Measurements from ENCODE around the gene ADRM1. TPM values are rescaled to one million over a fixed set of nuclear protein-coding genes. Genes with fewer than 3 reads are reported as not detected.

Gene ADRM1
- total and polyA plus RNA-seq, 2 of the 4 experiments (the other 2 are of a cell fraction), result 103 to 149 TPM

- Histone ChIP-seq H3K4me3 (ENCODE audit: insufficient read depth, low read depth, low read length) (no peak overlapping the region), H3K56ac (ENCODE audit: extremely low read depth, insufficient read depth, low read length) (no peak overlapping the region), H3K27ac (ENCODE audit: insufficient read depth, low read length) (no peak overlapping the region), H2AK9ac (replicated peaks; ENCODE audit: low read depth, low read length, poor library complexity) (no peak overlapping the region), H3K79me1 (ENCODE audit: low read depth in 1 of 2, low read length in 2 of 2) (no peaks in the 10 kb centered on the region), H3K23ac (ENCODE audit: low read depth, low read length) (no peak overlapping the region), H3K4me1 (ENCODE audit: control insufficient read depth, insufficient read depth, low read length) (no peaks in the 10 kb centered on the region), H4K91ac (ENCODE audit: insufficient read depth, low read depth, low read length) (no peak overlapping the region), H2BK20ac (ENCODE audit: low read depth, low read length) (no peak overlapping the region), H3K27me3 (ENCODE audit: control insufficient read depth, insufficient read depth, low read length) (no peaks in the 10 kb centered on the region), H4K5ac (ENCODE audit: low read depth, low read length) (no peak overlapping the region), H2AFZ (replicated peaks; ENCODE audit: low read length, poor library complexity) (no peak overlapping the region), H4K8ac (ENCODE audit: low read depth in 2 of 2, low read length in 2 of 2) (no peak overlapping the region), H2AK5ac (ENCODE audit: low read depth, low read length) (no peak overlapping the region), H2BK120ac (ENCODE audit: low read depth, low read length) (no peak overlapping the region), H2BK5ac (ENCODE audit: low read depth, low read length, poor library complexity, severe bottlenecking) (no peak overlapping the region), H3K9ac (ENCODE audit: low read depth, low read length) (no peak overlapping the region), H3K4ac (ENCODE audit: low read depth, low read length) (no peak overlapping the region), H3K18ac (ENCODE audit: low read depth, low read length) (no peak overlapping the region), H4K20me1 (ENCODE audit: insufficient read depth, low read length) (peaks cover 3% of the 10 kb centered on the region), H3K36me3 (ENCODE audit: control insufficient read depth, insufficient read depth, low read length) (peaks cover 62% of the 10 kb centered on the region), H3K14ac (replicated peaks; ENCODE audit: low read depth, low read length) (no peak overlapping the region), H3K4me2 (ENCODE audit: low read depth, low read length) (no peak overlapping the region), H2BK15ac (ENCODE audit: low read depth, low read length) (no peak overlapping the region), H3K9me1 (ENCODE audit: insufficient read depth, low read length) (no peaks in the 10 kb centered on the region), H3K9me3 (ENCODE audit: control insufficient read depth, insufficient read depth, low read length) (no peaks in the 10 kb centered on the region)
- CTCF ChIA-PET, result no interaction called here
- WGBS, 2 experiments (ENCODE audit: extremely low coverage in 2 of 2, insufficient read length in 1 of 2), result 89% methylated on average over 11 of the region's 16 CpGs; no CpG with 5 or more reads in 1 of the 2 experiments
- in situ Hi-C loops (cut with MboI; ENCODE audit: low sequenced_read_pairs) (no loop called here), intact Hi-C loops (cut with micrococcal nuclease) (no loop called here), dilution Hi-C loops (cut with HindIII; ENCODE audit: low sequenced_read_pairs, unreplicated experiment) (no loop called here)
- DNase-seq (no peak), ATAC-seq (ENCODE audit: low read depth) (no peak)
- TF ChIP-seq POLR2A (IDR thresholded peaks at IDR 0.05; ENCODE audit: low read depth, low read length) (no peak), MAFK (IDR thresholded peaks at IDR 0.05; ENCODE audit: low read depth, low read length) (no peak), CHD1 (IDR thresholded peaks at IDR 0.05; ENCODE audit: low read depth, low read length) (no peak), BHLHE40 (IDR thresholded peaks at IDR 0.05; ENCODE audit: low read depth, low read length) (no peak), NFE2L2 (IDR thresholded peaks at IDR 0.05; ENCODE audit: low read depth, low read length) (no peak), RFX5 (IDR thresholded peaks at IDR 0.05; ENCODE audit: low read depth, low read length) (no peak), RCOR1 (IDR thresholded peaks at IDR 0.05; ENCODE audit: insufficient replicate concordance, low read length) (no peak), MXI1 (IDR thresholded peaks at IDR 0.05; ENCODE audit: borderline replicate concordance, low read depth, low read length) (no peak), FOS (IDR thresholded peaks at IDR 0.05; ENCODE audit: low read depth, low read length) (no peak), SMC3 (IDR thresholded peaks at IDR 0.05; ENCODE audit: low read depth, low read length) (no peak), USF2 (IDR thresholded peaks at IDR 0.05; ENCODE audit: low read depth, low read length) (no peak), CTCF (conservative IDR thresholded peaks at IDR 0.05; ENCODE audit: low read depth, low read length) (no peak), ELK1 (IDR thresholded peaks at IDR 0.05; ENCODE audit: borderline replicate concordance, low read depth, low read length) (no peak)
- BruUV-seq (replicated peaks), result no TSS peak
- POLR2A ChIA-PET (ENCODE audit: unreplicated experiment), result no interaction called here
Measured at GRCh38 chr20:62312662-62312977, 9.8 kb downstream of the ADRM1 start.
